ENCODE results near the gene ELAVL1.
"Not testable (repeated sequence)": the region's sequence is repeated elsewhere in the genome, so short reads cannot be mapped to it uniquely, and the experiment has no call there.

The ELAVL1 gene

GRCh38 chr19:7968008-7968795 is 37.2 kb downstream of the ELAVL1 start:
- no peak for DNase-seq

DNA sequence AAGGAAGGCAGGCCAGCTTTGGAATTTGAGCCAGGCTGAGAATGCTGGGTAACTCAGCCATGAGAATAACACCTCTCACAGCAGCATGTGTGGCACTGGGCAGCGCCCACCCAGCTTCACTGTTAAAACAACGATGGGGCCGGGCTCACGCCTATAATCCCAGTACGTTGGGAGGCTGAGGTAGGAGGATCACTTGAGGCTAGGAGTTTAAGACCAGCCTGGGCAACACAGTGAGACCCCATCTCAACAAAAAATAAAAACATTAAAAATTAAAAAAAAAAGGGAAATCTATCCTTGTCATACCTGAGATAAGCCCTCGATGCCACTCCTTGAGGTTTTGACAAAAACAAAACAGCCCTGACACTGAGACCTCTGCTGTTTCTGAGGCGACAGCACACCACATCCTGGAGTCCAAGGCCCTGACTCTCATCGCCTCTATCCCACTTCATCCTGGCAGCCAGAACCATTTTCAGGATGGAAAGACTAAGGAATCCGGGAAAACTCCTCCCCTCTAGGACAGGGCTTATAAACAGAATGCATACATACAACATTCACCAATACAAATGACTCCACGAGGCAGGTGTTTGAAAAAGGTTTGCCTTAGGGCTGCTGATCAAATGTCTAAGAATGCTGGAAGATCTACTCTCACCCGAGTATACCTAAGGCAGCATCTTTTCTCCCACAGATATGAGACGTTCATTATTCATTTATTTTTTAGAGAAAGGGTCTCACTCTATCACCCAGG is 39.3 kb downstream of the ELAVL1 start:
- no peak for DNase-seq

GRCh38 chr19:7965259-7965841 is 40.1 kb downstream of the ELAVL1 start:
- DNase-seq, result no peak

GRCh38 chr19:7963566-7963965 is 41.9 kb downstream of the ELAVL1 start:
- DNase-seq, result no peak

DNA sequence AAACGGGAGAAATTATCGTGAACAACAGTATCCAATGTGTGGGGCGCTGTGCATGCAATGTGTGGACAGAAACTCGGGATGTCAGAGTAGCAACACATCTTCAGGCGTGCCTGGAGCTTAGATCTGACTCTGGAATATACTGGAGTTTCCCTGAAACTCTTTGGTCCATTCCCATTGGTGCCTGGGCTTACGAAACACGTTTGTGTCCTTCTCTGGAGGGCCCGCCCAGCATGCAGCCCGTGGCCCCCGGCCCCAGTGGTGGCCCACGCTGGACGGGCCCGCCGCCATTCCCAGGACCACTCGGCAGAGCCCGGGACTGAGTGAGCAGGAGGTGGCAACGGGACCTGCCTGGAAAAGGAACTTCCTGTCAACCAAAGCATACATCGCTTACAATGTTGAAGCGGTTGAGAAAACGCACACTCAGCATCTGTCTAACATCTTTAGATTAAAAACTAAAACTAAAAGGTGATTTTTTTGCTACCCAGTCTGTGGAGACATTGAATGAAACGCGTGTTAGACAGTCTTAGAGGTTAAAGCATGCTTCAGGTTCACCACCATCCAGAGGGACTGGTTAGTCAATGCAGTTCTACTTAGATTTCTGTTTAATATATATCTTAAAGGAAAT is 42.7 kb downstream of the ELAVL1 start:
- no peak for DNase-seq

DNA sequence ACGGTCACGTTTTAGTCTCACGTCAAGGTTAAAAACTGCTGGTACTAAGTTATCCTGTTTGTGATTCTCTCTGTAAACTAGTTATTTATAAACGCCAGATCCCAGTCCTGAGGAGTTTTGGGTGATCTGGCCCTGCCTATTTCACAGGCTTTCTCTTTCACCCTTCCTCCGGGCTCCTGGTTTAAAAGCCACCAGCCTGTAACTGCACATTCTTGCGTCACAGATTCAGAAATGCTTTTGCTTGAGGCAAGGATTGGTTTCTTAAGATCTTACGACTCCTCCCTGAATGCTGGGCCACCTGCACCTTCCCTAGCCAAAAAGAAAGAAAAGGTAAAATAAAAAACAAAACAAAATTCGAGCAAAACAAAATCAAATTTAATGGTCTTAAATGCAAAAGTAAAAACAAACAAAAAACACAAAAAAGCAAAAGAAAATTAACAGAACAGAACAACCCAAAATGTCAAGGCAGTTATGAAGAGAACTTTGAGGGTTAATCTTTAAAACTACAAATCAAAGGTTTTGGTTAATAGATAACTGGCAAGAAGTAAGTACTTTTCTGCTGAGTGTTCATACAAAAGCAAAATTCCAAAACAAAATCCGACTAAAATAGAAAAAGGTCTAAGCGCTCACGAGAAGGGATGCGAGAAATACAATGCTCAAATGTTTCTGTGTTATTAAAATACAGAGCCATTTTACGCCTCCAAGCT is 43.4 kb downstream of the ELAVL1 start:
- no peak for DNase-seq

DNA sequence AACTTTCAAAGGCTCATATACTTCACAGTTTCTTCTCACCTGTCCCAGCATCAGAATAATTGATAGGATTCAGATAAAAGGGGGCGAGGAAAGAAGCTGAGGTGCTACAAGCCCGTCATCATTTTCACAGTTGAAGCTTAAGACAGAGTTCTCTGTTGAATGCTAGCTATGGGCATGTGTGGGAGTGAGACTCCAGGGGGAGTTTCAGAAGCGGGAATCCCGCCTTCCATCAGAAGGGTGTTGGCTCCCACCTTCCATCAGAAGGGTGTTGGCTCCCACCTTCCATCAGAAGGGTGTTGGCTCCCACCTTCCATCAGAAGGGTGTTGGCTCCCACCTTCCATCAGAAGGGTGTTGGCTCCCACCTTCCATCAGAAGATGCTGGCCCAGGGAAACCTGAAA is 44.4 kb downstream of the ELAVL1 start:
- not testable (repeated sequence) for DNase-seq

DNA sequence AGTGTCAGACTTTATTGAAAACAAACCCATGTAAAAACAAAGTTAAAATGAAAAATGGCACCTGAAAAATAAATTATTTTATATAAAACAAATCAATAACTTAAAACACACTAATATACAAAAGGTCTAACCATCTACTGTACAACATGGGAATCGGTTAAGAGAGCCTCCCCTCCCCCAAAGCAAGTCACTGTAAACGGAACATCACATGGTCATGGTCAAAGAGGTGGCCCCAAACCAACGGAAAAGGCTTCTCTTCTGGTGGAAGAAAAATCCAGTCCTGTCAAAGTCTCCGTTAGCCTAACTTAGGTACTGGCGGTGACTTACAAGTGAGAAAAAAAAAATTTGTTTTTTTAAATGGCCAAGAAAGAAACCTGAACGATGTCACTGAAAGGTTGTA is 46.2 kb downstream of the ELAVL1 start:
- no peak for DNase-seq

GRCh38 chr19:7955696-7956095 is 49.7 kb downstream of the ELAVL1 start:
- no peak for DNase-seq

- DNase-seq, result no peak
Observed at GRCh38 chr19:7953576-7953975, 51.9 kb downstream of the ELAVL1 start.

DNA sequence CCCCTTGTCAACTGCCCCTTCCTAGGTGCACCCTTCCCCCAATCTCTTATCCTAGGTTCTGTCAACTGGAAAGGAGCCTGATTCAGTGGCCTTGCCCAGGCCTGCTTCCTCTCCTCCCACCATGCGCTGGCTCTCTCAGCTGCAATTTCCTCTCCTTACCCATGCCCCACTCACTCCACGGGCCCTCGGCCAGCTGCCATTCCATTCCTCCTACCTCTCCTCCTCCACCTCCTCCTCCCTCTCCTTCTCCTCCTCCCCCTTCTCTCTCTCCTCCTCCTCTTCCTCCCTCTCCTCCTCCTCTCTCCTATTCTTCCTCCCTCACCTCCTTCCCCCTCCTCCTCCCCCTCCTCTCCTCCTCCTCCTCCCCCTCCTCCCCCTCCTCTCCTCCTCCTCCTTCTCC is 52.4 kb downstream of the ELAVL1 start:
- no peak for DNase-seq

DNA sequence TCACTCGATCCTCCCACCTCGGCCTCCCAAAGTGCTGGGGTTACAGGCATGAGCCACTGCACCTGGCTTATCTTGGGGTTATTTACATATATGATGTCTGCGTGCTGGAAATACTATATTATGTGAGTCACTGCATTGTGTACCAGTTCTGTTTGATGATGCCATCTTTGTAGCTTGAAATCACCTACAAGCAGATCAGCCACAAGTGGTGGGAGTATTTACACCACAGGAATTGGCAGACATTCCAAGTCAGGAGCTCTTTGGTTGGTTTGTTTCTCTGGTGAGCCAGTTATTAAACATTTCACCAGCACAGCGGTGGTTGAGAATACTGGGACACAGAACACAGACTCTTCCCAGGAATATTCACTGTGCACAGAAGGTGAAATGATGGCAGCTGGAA is 57.5 kb downstream of the ELAVL1 start:
- DNase-seq, result no peak

DNA sequence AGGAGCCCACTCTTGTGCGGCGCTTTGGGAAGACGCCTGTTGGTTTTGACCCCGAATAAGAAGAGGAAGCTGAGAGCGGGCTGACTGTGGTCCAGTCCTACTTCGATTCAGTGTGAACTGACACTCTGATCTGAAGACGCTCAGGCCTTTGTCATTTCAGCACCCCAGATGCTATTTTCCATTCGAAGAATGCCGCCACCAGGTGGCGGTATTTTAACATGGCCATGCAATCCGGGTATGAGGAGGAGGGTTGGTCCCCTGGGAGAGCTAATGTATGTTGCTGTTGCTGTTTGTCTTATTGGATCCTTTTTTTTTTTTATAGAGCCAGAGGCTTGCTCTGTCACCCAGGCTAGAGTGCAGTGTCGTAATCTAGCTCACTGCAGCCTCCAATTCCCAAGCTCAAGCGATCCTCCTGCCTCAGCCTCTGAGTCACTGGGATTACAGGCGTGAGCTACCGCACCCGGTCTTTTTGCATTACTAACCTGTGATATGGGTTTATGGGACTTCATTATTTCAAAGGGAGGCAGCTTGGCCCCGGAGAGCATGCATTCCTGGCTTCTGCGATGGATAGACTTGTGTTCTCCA is 61.2 kb downstream of the ELAVL1 start:
- peak; percentile 87 to 88 for DNase-seq

GRCh38 chr19:7943444-7944176 is 61.8 kb downstream of the ELAVL1 start, which contains the start of gene TIMM44:
TIMM44 (minus strand) TSS chr19:7943666; CDS start chr19:7943651, 15 bp downstream.
- peak; percentile 99 to 100 for DNase-seq

- DNase-seq, result peak in 1 of 2 donors; percentile 16
Observed at GRCh38 chr19:7942981-7943443, 62.4 kb downstream of the ELAVL1 start.

GRCh38 chr19:7941895-7942596 is 63.4 kb downstream of the ELAVL1 start:
- no peak for DNase-seq

- DNase-seq, result no peak
Observed at GRCh38 chr19:7940841-7941240, 64.6 kb downstream of the ELAVL1 start.

DNA sequence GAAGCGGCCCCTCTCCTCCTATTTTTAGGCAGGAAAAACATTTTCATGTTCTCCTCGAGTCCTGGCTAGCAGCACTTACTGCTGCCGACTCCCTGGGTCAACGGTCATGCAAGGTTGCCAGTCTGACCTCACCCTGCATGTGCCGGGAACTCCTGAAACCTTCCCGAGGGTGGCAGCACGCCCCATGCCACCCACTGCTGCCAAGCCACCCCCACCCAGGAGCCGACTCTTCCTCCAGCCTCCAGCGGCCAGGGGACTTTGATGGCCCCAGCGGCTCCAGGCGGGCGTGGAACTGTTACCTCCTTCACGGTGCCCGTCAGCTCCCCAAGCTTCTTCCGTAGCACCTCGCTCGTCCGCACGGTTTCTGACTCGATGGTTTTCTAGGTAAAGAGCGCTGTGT is 70.7 kb downstream of the ELAVL1 start:
- no peak for DNase-seq

GRCh38 chr19:7933828-7934725 is 71.4 kb downstream of the ELAVL1 start:
- DNase-seq, result no peak

GRCh38 chr19:7933411-7933810 is 72.0 kb downstream of the ELAVL1 start:
- no peak for DNase-seq

Data from CD4-positive, alpha-beta T cell treated with Interleukin-4 for 1 hour (primary cell).